OCI-LY7 (cell line): ENCODE results near the gene DOCK4. TPM values are rescaled to one million over a fixed set of nuclear protein-coding genes. Genes with fewer than 3 reads are reported as not detected.

Experiments used
- BruUV-seq: library from RNA; stranded (reverse); fragments of 400-500 nt; replicated peaks from 2 replicates; lab custom pipeline; 2021; lab: Mats Ljungman, UMichigan
- CTCF ChIA-PET: fragments of 300-600 bp; sonication (Branson Sonifier 250); formaldehyde crosslinking; loops from one replicate; lab custom pipeline; 2022; ENCODE audit warnings: antibody characterized with exemption; ENCODE audit not compliant: unreplicated experiment; lab: Charles Lee
- POLR2A ChIA-PET: fragments of 300-600 bp; sonication (Branson Sonifier 250); formaldehyde crosslinking; loops from one replicate; lab custom pipeline; 2022; ENCODE audit warnings: antibody characterized with exemption; lab: Charles Lee
- DNase-seq: peaks from one replicate; pipeline ENCODE4 v3.0.0-alpha.2; 2015; ENCODE audit warnings: low spot score
- H2AFZ ChIP-seq: fragments of 200-600 bp; sonication (generic), shearing (Covaris generic); 2 replicates; pipeline ENCODE4 v1.6.1; 2014; ENCODE audit warnings: mild to moderate bottlenecking, antibody characterized with exemption, low read length, moderate library complexity
- H3K27ac ChIP-seq: fragments of 200-600 bp; sonication (generic); 2 replicates; pipeline ENCODE4 v1.5.1; 2014; ENCODE audit warnings: mixed run types, low read depth, mild to moderate bottlenecking, moderate library complexity, low read length, inconsistent platforms; ENCODE audit not compliant: poor library complexity, severe bottlenecking
- H3K36me3 ChIP-seq: fragments of 200-600 bp; sonication (generic); 2 replicates; pipeline ENCODE4 v1.6.1; 2014; ENCODE audit warnings: mild to moderate bottlenecking, antibody characterized with exemption, low read length, moderate library complexity, mixed read lengths; ENCODE audit not compliant: insufficient read depth
- H3K4me1 ChIP-seq: fragments of 200-600 bp; sonication (generic); 2 replicates; pipeline ENCODE4 v1.5.1; 2014; ENCODE audit warnings: mild to moderate bottlenecking, low read length; ENCODE audit not compliant: insufficient read depth, poor library complexity, severe bottlenecking
- H3K4me2 ChIP-seq: fragments of 200-600 bp; sonication (generic); 2 replicates; pipeline ENCODE4 v1.6.1; 2014; ENCODE audit warnings: mild to moderate bottlenecking, low read length
- H3K4me3 ChIP-seq: fragments of 200-600 bp; sonication (generic); 2 replicates; pipeline ENCODE4 v1.5.1; 2014; ENCODE audit warnings: mild to moderate bottlenecking, low read depth, low read length; ENCODE audit not compliant: poor library complexity, severe bottlenecking
- H3K79me2 ChIP-seq: fragments of 200-600 bp; sonication (generic); 2 replicates; pipeline ENCODE4 v1.6.1; 2016; ENCODE audit warnings: low read depth, mild to moderate bottlenecking, low read length, moderate library complexity, mixed read lengths; ENCODE audit not compliant: insufficient read depth
- H3K9me2 ChIP-seq: fragments of 200-600 bp; sonication (generic); 2 replicates; pipeline ENCODE4 v1.6.1; 2016; ENCODE audit warnings: mild to moderate bottlenecking, low read length, mixed read lengths; ENCODE audit not compliant: insufficient read depth
- H3K9me3 ChIP-seq: fragments of 200-600 bp; sonication (generic); 2 replicates; pipeline ENCODE4 v1.6.1; 2014; ENCODE audit warnings: mild to moderate bottlenecking, mixed run types, low read length, mixed read lengths
- H4K20me1 ChIP-seq: fragments of 200-600 bp; sonication (generic); 2 replicates; pipeline ENCODE4 v1.6.1; 2014; ENCODE audit warnings: mild to moderate bottlenecking, antibody characterized with exemption, low read length, moderate library complexity, mixed read lengths; ENCODE audit not compliant: insufficient read depth
- EZH2phosphoT487 ChIP-seq: fragments of 200-600 bp; sonication (generic); IDR thresholded peaks from 2 replicates; pipeline ENCODE4 v1.6.1; 2018; ENCODE audit warnings: low read depth, borderline replicate concordance, mild to moderate bottlenecking, mixed run types, antibody characterized with exemption, low read length, moderate library complexity, mixed read lengths
- intact Hi-C: fragments of 100-400 bp; cut with micrococcal nuclease; formaldehyde crosslinking; loops from one replicate; pipeline ENCODE4 v1.10.0; 2022; ENCODE audit not compliant: unreplicated experiment
- total RNA-seq, 2 experiments: library from RNA; depleted of rRNA in 1 of 2; stranded (reverse); fragments of >200 nt in 1 of 2; shearing (Covaris generic) in 1 of 2; gene quantifications; 2 replicates each; pipeline ENCODE4 v1.2.3, GENCODE V29; 2014 to 2022
- TF ChIP-seq, protein P1 (sequence below): fragments of 200-600 bp; sonication (generic); conservative IDR thresholded peaks from 2 replicates; pipeline ENCODE4 v1.5.1; 2014; ENCODE audit warnings: mild to moderate bottlenecking, antibody characterized with exemption, low read length, moderate library complexity, mixed read lengths

The DOCK4 gene
- total RNA-seq, 2 experiments from 2014 or later: 0.91 to 4.9 TPM

DNA sequence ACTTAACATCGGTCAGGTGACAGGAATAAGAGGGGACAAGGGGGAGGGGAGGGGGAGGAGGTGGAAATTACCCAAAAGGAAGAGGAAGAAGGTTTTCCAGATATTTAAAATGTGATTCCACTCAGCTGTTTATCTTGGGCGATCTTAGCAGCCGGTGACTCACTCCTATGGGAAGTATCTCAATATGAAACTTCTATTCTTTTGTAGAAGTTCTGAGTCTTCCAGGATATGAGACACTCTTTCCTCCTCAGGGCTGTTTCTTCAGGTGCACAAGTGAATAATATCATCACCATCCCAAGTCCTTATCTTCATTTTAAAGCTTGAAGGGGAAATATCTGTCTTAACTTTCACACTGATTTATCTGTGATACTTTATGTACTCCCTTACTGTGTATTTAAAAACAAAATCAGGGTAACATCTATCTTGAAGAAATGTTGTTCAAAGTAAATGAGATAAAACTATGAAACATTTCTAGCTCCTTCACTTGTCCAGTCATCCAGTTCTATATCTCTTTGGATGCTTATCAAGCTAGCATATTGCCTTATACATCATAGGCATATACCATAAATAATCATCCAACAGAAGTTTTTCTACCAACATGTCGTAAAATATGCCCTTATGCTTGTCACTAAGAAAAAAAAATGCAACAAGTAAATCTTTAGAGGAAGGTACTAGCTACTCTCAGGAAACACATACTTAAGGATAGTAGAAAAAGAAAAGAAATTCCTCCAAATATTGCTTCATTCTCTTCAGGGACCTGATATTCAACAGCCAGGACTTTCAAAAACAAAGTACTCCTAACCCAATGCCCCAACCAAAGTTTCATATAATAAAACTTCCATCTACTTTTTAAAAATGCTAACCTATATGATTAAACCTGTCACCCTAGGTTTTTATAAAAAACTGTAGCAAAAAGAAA, 13.7 kb downstream of the DOCK4 start:
- no peaks in the 10 kb centered on the region for H3K79me2 ChIP-seq
- POLR2A ChIA-PET: interaction anchor here (0.6 to 0.7 kb wide), 2 partner anchors 224 to 817 kb away, joined by 3 to 5 read pairs; no protein-coding TSS in a partner anchor
- DNase-seq: no peak

DNA sequence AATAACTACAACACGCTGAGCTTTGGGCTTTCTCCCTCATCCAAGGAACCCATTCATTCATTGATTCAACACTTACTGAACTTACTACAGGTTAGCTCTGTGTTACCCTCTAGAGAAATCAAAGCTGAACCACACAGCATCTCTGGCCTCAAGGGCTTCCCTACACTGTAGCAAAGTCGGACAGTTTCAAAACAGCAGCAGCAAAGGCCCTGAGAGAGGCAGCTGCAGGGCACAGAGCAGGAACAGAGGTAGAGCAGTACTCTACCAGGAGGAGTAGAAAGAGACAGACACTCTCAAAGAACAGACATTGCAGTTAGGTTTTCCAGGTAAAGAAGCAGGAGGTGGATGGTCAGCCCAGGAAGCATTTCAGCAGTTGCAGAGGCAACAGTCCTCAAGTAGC, 16.1 kb downstream of the DOCK4 start:
- BruUV-seq: no TSS peak
- no peaks in the 10 kb centered on the region for H3K9me3 ChIP-seq
- no peaks in the 10 kb centered on the region for H3K9me2 ChIP-seq
- H2AFZ ChIP-seq: no peak overlapping the region
- intact Hi-C loops: no loop called here
- no peaks in the 10 kb centered on the region for H3K36me3 ChIP-seq
- H3K4me1 ChIP-seq: no peaks in the 10 kb centered on the region
- no peak overlapping the region for H3K27ac ChIP-seq
- H3K79me2 ChIP-seq: no peaks in the 10 kb centered on the region
- no peak overlapping the region for H3K4me2 ChIP-seq
- TF ChIP-seq EZH2phosphoT487: no peak
- TF ChIP-seq, protein P1, sequence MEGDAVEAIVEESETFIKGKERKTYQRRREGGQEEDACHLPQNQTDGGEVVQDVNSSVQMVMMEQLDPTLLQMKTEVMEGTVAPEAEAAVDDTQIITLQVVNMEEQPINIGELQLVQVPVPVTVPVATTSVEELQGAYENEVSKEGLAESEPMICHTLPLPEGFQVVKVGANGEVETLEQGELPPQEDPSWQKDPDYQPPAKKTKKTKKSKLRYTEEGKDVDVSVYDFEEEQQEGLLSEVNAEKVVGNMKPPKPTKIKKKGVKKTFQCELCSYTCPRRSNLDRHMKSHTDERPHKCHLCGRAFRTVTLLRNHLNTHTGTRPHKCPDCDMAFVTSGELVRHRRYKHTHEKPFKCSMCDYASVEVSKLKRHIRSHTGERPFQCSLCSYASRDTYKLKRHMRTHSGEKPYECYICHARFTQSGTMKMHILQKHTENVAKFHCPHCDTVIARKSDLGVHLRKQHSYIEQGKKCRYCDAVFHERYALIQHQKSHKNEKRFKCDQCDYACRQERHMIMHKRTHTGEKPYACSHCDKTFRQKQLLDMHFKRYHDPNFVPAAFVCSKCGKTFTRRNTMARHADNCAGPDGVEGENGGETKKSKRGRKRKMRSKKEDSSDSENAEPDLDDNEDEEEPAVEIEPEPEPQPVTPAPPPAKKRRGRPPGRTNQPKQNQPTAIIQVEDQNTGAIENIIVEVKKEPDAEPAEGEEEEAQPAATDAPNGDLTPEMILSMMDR: no peak
- DNase-seq: no peak
- no peaks in the 10 kb centered on the region for H4K20me1 ChIP-seq
- POLR2A ChIA-PET: no interaction called here
- H3K4me3 ChIP-seq: no peak overlapping the region
- CTCF ChIA-PET: no interaction called here

More for the DNA sequence above, 13.7 kb downstream of the DOCK4 start:
- BruUV-seq: no TSS peak
- H2AFZ ChIP-seq: no peak overlapping the region
- H3K4me2 ChIP-seq: no peak overlapping the region
- no peaks in the 10 kb centered on the region for H3K4me1 ChIP-seq
- H3K36me3 ChIP-seq: no peaks in the 10 kb centered on the region
- no peaks in the 10 kb centered on the region for H4K20me1 ChIP-seq
- H3K4me3 ChIP-seq: no peak overlapping the region
- H3K9me2 ChIP-seq: no peaks in the 10 kb centered on the region
- intact Hi-C loops: no loop called here
- TF ChIP-seq, protein P1: no peak
- TF ChIP-seq EZH2phosphoT487: no peak
- H3K27ac ChIP-seq: no peak overlapping the region
- H3K9me3 ChIP-seq: no peaks in the 10 kb centered on the region
- CTCF ChIA-PET: no interaction called here

DNA sequence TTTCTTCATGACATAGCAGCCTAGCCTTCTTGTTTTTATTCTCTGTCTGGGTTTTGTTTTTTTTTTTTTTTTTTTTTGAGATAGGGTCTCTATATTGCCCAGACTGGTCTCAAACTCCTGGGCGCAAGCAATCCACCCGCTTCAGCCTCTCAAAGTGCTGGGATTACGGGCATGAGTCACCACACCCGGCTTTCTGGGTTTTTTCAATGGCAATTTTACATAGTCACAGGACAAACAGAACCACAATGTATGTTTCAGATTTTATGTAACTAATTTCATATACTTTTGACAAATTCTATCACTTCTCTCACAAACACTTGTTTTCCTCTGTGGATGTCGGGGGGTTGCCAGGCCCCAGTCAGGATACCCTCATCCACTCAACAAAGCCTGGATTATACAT, 16.5 kb downstream of the DOCK4 start:
- ChIA-PET CTCF (no interaction called here), POLR2A (no interaction called here)
- Histone ChIP-seq H3K4me3 (no peak overlapping the region), H3K9me2 (no peaks in the 10 kb centered on the region), H3K4me2 (no peak overlapping the region), H2AFZ (no peak overlapping the region), H3K27ac (no peak overlapping the region), H4K20me1 (no peaks in the 10 kb centered on the region), H3K9me3 (no peaks in the 10 kb centered on the region), H3K36me3 (no peaks in the 10 kb centered on the region), H3K4me1 (no peaks in the 10 kb centered on the region), H3K79me2 (no peaks in the 10 kb centered on the region)
- intact Hi-C loops: no loop called here
- DNase-seq: no peak
- BruUV-seq: no TSS peak
- TF ChIP-seq, protein P1: no peak
- TF ChIP-seq EZH2phosphoT487: no peak
